COLO668 (cell line): ENCODE data around the gene CYP39A1.

Source experiments
- DNase-seq: peaks from one replicate; lab custom pipeline; 2025; ENCODE audit not compliant: unreplicated experiment; lab: John Stamatoyannopoulos, UW

The CYP39A1 gene, protein sequence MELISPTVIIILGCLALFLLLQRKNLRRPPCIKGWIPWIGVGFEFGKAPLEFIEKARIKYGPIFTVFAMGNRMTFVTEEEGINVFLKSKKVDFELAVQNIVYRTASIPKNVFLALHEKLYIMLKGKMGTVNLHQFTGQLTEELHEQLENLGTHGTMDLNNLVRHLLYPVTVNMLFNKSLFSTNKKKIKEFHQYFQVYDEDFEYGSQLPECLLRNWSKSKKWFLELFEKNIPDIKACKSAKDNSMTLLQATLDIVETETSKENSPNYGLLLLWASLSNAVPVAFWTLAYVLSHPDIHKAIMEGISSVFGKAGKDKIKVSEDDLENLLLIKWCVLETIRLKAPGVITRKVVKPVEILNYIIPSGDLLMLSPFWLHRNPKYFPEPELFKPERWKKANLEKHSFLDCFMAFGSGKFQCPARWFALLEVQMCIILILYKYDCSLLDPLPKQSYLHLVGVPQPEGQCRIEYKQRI

DNA sequence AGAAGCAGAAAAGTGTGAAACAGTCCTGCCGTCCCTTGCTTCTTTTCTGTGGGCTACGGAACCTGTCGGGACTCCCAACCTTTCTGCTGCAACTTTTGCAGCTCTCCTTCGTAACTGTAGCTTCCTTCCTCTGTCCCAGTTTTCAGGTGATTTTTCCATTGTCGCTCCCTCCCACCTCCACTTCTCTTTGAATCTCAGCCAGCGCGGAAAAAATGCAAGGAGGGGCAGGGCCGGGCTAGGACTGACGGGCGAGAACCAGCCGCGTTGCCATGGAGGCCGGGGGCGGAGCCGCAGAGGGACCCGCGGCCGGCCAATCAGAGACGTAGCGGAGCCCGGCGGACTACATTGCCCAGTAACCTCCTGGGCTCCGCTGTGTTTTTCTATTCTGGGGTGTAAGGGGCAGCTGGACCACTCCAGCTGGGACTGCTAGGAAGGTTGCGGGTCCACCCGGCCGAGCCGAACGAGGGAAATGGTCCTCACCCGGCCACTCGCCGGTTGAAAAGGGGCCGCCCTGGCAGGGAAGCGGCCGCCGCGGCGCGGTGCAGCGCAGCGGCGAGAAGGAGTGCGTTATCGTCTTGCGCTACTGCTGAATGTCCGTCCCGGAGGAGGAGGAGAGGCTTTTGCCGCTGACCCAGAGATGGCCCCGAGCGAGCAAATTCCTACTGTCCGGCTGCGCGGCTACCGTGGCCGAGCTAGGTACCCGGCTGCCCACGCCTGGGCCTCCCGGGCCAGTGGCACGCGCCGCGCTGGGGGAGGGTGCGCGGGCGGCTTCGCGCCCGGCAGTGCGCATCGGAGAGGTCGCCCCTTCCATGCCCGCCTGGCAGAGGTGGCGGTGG, at the start of gene CYP39A1, which contains the start of gene SLC25A27:
CYP39A1 (minus strand) TSS at position 216 of the 836 bp plus-strand sequence. CDS start 236 bp downstream, outside the sequence.
SLC25A27 (plus strand) TSS at position 373 of the 836 bp plus-strand sequence; CDS start at position 591, 218 bp downstream.
- peak; percentile 90 for DNase-seq

DNA sequence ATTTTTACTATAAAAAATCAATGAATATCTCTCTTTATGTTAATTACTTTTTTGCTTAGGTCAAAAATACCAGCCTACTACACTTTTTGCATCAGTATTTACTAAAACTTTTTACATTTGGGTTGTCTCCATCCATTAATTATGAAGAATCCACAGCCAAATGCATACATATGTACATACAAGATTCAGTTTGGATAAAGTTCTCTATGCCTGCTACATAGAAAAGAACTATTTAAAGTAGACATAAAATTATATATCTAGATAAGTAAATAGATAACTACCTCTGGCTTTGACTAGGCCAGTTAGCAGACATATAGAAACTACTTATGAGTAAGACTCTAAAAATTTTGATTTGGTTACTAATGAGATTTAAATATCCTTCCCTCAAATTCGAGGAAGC, 47.4 kb upstream of the CYP39A1 start:
- DNase-seq = no peak

DNA sequence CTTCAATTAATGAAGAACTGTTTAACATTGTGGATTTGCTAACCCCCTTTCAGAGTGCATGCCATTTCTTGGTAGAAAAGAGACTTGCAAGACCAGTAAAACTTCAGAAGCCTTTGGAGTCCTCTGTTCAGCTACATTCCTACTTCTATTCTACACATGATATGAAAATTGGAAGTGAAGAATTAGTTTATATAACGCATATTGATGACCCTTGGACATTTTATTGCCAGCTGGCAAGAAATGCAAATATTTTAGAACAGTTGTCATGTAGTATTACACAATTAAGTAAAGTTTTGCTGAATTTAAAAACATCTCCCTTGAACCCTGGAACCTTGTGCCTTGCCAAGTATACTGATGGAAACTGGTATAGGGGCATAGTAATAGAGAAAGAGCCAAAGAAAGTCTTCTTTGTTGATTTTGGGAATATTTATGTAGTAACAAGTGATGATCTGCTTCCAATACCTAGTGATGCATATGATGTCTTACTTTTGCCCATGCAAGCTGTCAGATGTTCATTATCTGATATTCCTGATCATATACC, 38.4 kb upstream of the CYP39A1 start:
- no peak for DNase-seq

DNA sequence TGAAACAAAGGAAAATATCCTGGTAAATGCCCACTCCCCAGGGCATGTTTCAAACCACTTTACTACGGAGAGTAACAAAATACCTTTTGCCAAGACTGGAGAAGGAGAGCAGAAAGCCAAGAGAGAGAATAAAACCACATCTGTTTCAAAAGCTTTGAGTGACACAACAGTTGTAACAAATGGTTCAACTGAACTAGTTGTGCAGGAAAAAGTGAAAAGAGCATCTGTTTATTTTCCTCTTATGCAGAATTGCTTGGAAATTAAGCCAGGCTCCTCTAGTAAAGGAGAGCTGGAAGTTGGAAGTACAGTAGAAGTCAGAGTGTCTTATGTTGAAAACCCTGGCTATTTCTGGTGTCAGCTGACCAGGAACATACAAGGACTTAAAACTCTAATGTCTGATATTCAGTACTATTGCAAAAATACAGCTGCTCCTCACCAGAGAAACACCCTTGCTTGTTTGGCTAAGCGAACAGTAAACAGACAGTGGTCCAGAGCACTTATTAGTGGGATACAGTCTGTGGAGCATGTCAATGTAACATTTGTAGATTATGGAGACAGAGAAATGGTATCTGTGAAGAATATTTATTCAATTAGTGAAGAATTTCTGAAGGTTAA, 37.6 kb upstream of the CYP39A1 start:
- no peak for DNase-seq

DNA sequence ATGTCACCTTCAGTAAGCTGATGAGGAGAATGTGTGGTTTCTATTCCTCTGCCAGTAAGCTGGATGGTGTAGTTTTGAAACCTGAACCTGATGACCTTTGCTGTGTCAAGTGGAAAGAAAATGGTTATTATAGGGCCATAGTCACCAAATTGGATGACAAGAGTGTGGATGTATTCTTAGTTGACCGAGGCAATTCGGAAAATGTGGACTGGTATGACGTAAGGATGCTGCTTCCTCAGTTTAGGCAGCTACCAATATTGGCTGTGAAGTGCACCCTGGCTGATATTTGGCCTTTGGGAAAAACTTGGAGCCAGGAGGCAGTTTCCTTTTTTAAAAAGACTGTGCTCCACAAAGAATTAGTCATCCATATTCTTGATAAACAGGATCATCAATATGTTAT, 37.0 kb upstream of the CYP39A1 start:
- no peak for DNase-seq

DNA sequence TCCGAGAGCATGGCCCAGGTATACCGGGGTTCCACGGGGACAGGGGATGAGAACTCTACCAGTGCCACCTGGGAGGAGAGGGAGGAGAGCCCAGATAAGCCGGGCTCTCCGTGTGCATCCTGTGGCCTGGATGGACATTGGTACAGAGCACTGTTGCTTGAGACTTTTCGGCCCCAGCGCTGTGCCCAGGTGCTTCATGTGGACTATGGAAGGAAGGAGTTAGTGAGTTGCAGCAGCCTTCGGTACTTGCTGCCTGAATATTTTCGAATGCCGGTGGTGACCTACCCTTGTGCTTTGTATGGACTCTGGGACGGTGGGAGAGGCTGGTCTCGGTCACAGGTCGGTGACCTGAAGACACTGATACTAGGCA, 36.3 kb upstream of the CYP39A1 start:
- DNase-seq = no peak

DNA sequence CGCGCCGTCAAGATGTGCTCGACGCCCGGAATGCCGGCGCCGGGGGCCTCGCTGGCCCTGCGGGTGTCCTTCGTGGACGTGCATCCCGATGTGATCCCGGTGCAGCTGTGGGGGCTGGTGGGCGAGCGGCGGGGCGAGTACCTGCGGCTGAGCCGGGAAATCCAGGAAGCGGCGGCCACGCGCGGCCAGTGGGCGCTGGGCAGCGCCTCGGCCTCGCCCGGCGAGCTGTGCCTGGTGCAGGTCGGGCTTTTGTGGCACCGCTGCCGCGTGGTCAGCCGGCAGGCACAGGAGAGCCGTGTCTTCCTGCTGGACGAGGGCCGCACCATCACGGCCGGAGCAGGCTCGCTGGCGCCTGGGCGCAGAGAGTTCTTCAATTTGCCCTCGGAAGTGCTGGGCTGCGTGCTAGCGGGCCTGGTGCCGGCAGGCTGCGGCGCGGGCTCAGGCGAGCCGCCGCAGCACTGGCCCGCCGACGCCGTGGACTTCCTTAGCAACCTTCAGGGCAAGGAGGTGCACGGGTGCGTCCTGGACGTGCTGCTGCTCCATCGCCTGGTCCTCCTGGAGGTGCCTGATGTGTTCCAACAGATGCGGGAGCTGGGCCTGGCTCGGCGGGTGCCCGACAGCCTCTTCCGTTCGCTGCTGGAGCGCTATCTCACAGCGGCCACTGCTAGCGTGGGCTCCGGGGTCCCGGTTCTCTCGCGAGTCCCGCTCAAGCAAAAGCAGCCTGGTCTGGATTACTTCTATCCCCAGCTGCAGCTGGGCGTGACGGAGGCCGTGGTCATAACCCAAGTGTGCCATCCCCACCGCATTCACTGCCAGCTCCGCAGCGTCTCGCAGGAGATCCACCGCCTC, 35.7 kb upstream of the CYP39A1 start:
- no peak for DNase-seq

DNA sequence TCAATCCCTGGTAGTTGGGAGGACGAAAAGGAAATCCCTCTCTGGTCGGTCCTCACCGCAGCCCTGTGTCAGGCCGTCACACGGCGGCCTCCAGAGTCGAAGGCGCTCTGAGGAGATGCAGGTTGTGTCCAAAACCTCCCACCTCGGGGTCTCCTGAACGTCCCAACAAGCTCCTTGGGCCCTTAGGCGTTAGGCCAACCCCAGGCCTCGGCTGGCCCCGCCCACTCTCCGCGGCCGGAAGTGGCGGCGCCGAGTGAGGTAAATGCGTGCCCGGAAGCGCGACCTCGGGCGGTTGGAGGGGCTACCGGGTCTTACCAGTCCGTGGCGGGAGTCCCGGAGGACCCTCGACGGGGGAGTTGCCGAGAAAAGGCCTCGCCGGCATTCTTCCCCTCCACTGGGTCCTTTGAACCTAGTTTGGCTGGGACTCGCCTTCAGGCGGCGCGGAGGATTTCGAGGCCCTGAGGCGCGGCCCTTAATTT, 35.0 kb upstream of the CYP39A1 start, which contains the start of gene TDRD6:
TDRD6 (plus strand) TSS at position 267 of the 479 bp plus-strand sequence. CDS start 244 bp downstream, outside the sequence.
- DNase-seq = no peak

DNA sequence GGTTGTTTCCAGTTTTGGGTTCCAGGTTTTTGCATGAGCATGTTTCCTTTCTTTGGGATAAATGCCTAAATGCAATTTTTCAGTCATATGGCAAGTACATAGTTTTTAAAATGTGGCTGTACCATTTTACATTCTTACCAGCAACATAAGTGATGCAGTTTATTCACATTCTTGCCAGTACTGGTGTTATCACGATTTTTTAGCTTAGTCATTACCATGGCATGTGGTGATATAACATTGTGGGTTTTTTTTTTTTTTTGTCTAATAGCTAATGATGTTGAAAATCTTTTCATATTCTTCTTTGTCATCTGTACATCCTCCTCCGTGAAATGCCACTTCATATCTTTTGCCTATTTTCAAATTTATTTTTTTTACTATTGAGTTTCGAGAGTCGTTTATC, 32.2 kb upstream of the CYP39A1 start:
- DNase-seq = no peak

DNA sequence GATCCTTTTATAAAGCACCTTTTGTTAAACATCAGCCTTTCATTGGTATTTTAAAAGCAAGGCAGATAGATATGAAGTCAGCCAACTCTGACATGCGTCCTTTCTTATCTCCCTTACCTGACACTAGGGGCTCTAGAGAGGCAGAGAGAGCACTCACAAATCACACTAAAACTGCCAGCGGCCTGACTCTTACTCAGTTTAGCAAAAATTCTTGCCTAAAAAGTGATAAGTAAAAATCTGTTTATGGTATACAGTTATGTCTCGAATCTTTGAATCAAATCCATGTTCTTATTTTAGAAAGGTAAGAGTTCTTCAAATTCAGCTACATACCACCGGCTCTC, 24.7 kb upstream of the CYP39A1 start:
- DNase-seq = no peak

DNA sequence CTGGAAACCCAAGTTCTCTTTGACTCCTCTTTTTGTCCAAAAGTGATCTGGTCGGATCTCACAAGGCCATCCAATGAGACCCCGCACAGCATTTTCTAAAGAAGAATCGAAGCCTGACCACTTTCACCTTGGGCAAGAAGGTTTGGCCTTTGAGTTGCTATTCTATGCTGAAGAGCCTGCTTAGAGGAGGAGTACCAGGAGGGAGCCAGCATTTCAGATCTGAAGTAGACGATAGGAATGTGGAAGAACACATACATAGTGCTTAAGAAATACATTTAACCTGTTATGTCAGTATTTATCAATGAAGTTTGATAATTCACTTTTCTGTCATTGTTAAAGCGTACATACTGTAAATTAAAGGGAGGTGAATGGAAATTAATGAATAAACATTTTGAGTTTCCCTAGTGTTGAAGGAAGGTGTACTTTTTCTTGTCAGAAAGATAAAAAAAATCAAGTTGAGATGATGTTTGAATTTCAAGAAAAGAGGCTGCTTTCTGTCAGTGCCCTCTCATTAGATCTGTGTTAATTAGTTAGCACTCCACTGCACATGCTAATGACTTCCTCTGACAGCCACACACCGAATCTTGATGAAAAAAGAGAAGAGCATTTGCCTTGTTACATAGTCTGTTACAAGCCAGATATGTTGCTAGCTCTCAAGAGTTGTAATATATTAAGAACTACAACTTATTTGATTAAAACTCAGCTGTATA, 24.1 kb upstream of the CYP39A1 start:
- DNase-seq = no peak

DNA sequence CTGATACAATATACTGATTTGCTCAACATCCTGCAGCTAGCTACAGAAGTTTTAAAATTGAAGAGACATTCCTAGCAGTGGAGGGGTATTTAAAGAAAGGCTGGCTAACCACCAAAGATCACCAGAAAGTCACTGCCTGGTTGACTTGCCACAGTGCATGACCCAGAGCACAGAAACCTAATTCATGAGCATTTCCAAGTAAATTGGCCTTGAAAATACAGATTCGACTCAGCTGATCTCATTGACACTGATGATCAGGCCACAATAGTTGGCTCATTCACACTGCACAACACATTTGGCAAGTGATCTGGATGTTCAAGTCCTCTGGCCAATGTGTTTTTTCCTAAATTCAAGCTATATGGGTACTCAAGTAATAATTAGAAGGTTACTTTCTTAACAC, 21.8 kb upstream of the CYP39A1 start:
- DNase-seq = no peak

DNA sequence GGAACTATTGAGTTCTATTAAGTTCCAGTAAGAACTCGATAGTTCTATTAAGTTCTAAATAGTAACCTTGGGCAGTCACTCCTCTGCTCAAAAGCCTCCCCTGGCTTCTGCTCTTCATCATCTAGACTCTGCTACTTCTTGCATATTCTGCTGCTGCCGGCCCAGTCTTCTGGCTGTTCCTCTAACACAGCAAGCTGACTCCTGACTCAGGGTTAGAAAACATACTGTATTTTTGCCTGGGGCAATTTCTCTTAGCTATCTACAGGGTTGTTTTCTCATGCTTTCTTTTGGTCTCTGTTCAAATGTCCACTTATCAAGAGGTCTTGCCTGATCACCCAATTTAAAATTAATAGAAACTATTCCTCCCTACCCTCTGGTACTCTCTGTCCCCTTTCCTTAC, 14.8 kb upstream of the CYP39A1 start:
- DNase-seq = no peak

DNA sequence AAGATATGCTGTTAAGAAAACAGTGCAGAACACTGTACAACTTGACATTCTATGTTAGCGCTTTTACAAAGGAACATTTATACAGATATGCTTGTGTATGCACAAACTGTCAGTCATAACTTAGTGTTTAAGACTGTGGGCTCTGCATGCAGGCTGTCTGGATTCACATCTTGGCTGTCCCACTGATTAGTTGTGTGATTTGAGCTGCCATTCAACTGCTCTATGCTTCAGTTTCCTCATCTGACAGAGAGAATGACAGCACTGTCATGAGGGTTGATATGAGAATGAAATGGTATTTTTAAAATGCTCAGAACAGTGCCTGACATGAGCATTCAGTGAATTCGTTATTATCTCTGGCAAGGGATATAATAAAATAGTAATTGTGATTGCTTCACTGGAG, 8.9 kb upstream of the CYP39A1 start:
- no peak for DNase-seq

DNA sequence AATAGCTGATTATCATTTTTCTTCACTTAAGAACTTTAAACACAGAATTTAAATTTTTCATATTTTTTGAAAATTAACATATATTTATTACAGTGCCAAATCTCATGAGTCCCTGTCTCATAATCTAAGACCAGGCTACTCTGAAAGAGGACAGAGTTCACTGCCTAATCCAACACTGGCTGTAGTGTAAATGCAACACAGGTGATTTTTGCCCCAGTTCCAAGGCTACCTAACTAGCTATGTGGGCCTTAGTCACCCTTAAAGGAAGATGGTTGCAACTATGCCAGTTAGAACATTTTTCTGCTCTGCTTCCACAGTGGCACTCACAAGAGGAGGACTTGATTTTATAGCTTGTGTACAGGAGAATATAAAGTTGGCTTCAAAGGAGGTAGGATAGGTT, 5.0 kb upstream of the CYP39A1 start:
- DNase-seq = no peak

DNA sequence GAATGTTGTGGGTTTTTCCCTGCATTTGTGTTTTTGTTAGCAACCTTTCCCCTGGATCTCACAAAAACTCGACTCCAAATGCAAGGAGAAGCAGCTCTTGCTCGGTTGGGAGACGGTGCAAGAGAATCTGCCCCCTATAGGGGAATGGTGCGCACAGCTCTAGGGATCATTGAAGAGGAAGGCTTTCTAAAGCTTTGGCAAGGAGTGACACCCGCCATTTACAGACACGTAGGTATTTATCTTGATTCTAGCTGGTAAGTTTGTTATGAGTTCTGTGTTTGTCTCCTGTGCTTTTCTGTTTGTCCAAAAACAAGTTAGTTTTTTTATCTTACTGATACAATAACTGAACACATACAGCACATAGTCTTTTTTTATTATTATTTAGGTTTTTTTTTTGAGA, 3.2 kb upstream of the CYP39A1 start:
- no peak for DNase-seq

DNA sequence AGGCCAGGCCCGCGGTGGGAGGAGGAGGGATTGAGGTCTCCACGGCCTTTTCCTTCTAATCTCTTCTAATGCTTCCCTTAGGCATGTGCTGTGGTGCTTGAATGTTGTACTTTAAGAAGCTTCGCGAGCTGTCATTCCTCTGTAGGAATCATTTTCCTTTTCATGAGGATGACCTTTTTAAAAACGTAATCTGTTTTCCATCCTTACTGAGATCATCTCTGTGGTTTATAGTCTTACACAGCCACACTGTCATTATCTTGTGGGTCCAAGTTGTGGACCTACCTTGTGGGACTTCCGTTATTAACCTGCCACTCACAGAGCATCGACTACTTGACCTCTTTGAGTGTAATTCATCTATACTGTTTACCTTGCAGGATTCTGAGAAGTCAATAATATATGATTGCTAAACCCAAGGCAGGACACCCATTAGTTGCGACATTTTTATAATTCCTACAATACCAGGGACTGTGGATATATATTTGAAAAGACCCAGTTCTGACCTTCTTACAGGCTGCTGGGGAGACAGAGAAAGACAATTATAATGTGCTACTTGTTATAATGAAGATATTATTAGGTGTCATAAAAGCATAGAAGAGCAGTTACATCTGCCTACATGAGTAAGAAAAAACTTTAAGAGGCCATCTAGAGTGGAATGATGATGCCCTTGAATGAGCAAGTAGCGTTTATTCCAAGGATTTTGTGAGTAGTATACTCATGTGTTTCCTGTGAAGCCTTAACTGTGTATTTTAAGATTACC, 999 bp upstream of the CYP39A1 start:
- no peak for DNase-seq

DNA sequence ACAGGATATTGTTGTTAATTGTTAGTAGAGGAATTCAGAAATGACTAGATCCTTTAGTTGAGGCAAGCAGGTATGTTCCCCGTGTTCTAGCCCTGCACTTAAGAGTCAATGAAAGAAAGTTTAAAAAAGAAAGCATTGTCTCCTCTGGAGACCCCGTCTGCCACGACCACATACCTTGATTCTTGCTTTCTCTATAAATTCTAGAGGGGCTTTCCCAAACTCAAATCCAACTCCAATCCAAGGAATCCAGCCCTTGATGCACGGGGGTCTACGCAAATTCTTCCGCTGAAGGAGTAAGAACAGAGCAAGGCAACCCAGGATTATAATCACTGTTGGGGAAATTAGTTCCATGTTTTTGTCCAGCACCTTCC, 401 bp downstream of the CYP39A1 start:
- no peak for DNase-seq

DNA sequence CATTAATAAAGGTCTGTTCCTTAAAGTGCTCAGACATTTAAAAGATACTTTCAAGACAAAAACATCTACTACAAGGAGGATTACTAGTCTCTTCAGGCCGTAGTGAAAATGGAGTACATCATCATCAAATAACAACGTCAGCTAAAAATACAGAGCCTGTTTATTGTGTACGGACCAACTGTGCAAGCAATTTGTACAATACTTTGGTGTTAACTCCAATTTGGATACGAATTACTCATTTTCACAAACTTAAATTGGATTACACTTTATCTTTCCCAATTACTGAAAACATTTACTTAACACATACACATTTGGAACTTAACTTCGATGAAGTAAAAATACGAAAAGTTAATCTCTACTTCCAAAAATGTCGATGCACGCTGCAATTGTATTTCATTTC, 802 bp downstream of the CYP39A1 start:
- no peak for DNase-seq
